ENCODE data around the gene GBP7.

GBP7 gene

DNA sequence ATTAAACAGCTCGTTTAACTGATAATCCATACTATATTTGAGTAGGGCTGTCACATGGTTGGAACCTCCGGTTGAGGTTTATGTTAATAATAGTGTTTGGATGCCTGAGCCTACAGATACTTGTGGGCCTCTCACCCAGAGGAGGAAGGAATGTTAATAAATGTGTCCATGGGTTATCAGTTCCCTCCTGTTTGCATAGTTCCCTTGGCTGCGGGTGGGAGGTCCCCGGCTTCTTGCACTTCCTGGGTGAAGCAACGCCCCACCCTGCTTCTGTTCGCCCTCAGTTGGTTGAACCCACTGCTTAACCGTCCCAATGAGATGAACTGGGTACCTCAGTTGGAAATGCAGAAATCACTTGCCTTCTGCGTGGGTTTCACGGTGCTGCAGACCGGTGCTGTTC is 87.2 kb downstream of the GBP7 start:
- H3K27me3 ChIP-seq (replicated peaks; ENCODE audit: control insufficient read depth, insufficient read depth, low read length): no peaks in the 10 kb centered on the region
- no peak for DNase-seq (ENCODE audit: extremely low read depth, insufficient read length)
- no peak for TF ChIP-seq CTCF (IDR thresholded peaks at IDR 0.05; ENCODE audit: insufficient read depth, low read length, poor library complexity, severe bottlenecking)
- H3K36me3 ChIP-seq (ENCODE audit: control insufficient read depth, insufficient read depth, low read length): no peaks in the 10 kb centered on the region
- no peak overlapping the region for H3K4me3 ChIP-seq (replicated peaks; ENCODE audit: low read depth, low read length)

DNA sequence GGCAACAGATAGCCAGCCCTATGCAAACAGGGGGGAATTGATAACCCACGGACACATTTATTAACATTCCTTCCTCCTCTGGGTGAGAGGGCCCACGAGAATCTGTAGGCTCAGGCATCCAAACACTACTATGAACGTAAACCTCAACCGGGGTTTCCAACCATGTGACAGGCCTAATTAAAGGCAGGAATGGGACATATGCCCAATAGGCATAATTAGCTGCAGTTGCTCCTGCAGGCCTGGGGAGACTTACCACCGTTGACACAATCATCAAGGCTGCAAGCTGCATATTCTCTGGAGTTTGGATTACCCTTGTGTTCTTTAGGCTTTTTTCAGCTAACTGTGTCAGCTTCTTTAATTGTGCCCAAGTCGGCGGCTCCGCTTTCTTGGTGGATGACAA is 88.6 kb downstream of the GBP7 start:
- no peaks in the 10 kb centered on the region for H3K36me3 ChIP-seq (ENCODE audit: control insufficient read depth, insufficient read depth, low read length)
- no peak for DNase-seq (ENCODE audit: extremely low read depth, insufficient read length)
- no peak for TF ChIP-seq CTCF (IDR thresholded peaks at IDR 0.05; ENCODE audit: insufficient read depth, low read length, poor library complexity, severe bottlenecking)
- no peak overlapping the region for H3K4me3 ChIP-seq (replicated peaks; ENCODE audit: low read depth, low read length)
- H3K27me3 ChIP-seq (replicated peaks; ENCODE audit: control insufficient read depth, insufficient read depth, low read length): no peaks in the 10 kb centered on the region

- Histone ChIP-seq H3K4me3 (replicated peaks; ENCODE audit: low read depth, low read length) (no peak overlapping the region), H3K36me3 (ENCODE audit: control insufficient read depth, insufficient read depth, low read length) (no peaks in the 10 kb centered on the region), H3K27me3 (replicated peaks; ENCODE audit: control insufficient read depth, insufficient read depth, low read length) (no peaks in the 10 kb centered on the region)
- peak; percentile 52 for TF ChIP-seq CTCF (IDR thresholded peaks at IDR 0.05; ENCODE audit: insufficient read depth, low read length, poor library complexity, severe bottlenecking)
- DNase-seq (ENCODE audit: extremely low read depth, insufficient read length): no peak
Measured at GRCh38 chr1:89085781-89086180, 90.0 kb downstream of the GBP7 start.

Data from GM06990 (cell line).